Measurements from ENCODE around the gene XCL1. TPM values are rescaled to one million over a fixed set of nuclear protein-coding genes. Genes with fewer than 3 reads are reported as not detected.

The XCL1 gene
- total and polyA plus RNA-seq, 2 donors (not counting 3 experiments of a cell fraction or from before 2014, with no cell fraction given), result not detected

- H4K20me1 ChIP-seq (replicated peaks; ENCODE audit: control insufficient read depth, extremely low read depth, insufficient read depth, low read length), result no peaks in the 10 kb centered on the region
- FAIRE-seq (no peak), DNase-seq (ENCODE audit: low read depth, low spot score) (no peak)
- no TSS peak for BruUV-seq (replicated peaks)
- H2AFZ ChIP-seq (ENCODE audit: low read depth, low read length), result no peak overlapping the region
- H3K36me3 ChIP-seq (ENCODE audit: control insufficient read depth in 2 of 2, extremely low read depth in 1 of 2, insufficient read depth in 2 of 2, low read length in 2 of 2), result no peaks in the 10 kb centered on the region
- no peaks in the 10 kb centered on the region for H3K9me3 ChIP-seq (replicated peaks; ENCODE audit: control insufficient read depth, insufficient read depth, low read length)
- no peaks in the 10 kb centered on the region for H3K9me1 ChIP-seq (replicated peaks; ENCODE audit: control insufficient read depth, extremely low read depth, insufficient read depth, low read length)
- no peak overlapping the region for H3K27ac ChIP-seq (ENCODE audit: insufficient read depth, low read depth, low read length)
- TF ChIP-seq MYC (IDR thresholded peaks at IDR 0.05; ENCODE audit: low read depth, low read length) (no peak), CTCF (IDR thresholded peaks at IDR 0.05; ENCODE audit: extremely low read depth in 1 of 2, insufficient read depth in 1 of 2, low read depth in 1 of 2, low read length in 2 of 2) (no peak), FOS (IDR thresholded peaks at IDR 0.05; ENCODE audit: borderline replicate concordance, insufficient read depth, low read length) (no peak), GATA2 (IDR thresholded peaks at IDR 0.05; ENCODE audit: insufficient read depth, insufficient read length, low read depth, low read length) (no peak)
- H3K9ac ChIP-seq (replicated peaks; ENCODE audit: extremely low read depth, insufficient read depth, low read length), result no peak overlapping the region
- peaks cover 0 to 1% of the 10 kb centered on the region in 2 experiments for H3K27me3 ChIP-seq (ENCODE audit: control insufficient read depth in 2 of 2, insufficient read depth in 2 of 2, low read length in 2 of 2)
- ChIA-PET POLR2A (no interaction called here), CTCF (interaction anchor here (1.3 kb wide), 1 partner anchor 14 kb away, joined by 4 read pairs; no protein-coding TSS in a partner anchor)
- no peaks in the 10 kb centered on the region for H3K4me1 ChIP-seq (ENCODE audit: control insufficient read depth, extremely low read depth, insufficient read depth, low read length)
- no peaks in the 10 kb centered on the region for H3K79me2 ChIP-seq (ENCODE audit: control insufficient read depth, insufficient read depth, low read length)
- intact Hi-C loops (cut with micrococcal nuclease), result no loop called here
- no peak overlapping the region for H3K4me2 ChIP-seq (ENCODE audit: insufficient read depth, low read length)
- dilution Hi-C loops (cut with MboI; ENCODE audit: extremely low pct_ligation_motif_present, low sequenced_read_pairs), result no loop called here
- no peak overlapping the region for H3K4me3 ChIP-seq (replicated peaks in 1 of 3; ENCODE audit: insufficient read depth in 1 of 3, low read depth in 1 of 3, low read length in 3 of 3)
Measured at GRCh38 chr1:168554603-168555483, 21.6 kb upstream of the XCL1 start.

Measured in endothelial cell of umbilical vein (primary cell).